BE2C (cell line): ENCODE measurements around the gene CALY.

Source experiments
- DNase-seq: peaks from one replicate; pipeline ENCODE4 v3.0.0-alpha.2; 2020
- H3K27me3 ChIP-seq: fragments of 250-450 bp; sonication (Bioruptor Pico); 2 replicates; pipeline ENCODE4 v1.5.1; 2020; ENCODE audit warnings: mild to moderate bottlenecking
- H3K36me3 ChIP-seq: fragments of 250-450 bp; sonication (Bioruptor Pico); 2 replicates; pipeline ENCODE4 v1.5.1; 2020; ENCODE audit warnings: mild to moderate bottlenecking
- H3K4me1 ChIP-seq: fragments of 250-450 bp; sonication (Bioruptor Pico); 2 replicates; pipeline ENCODE4 v1.5.1; 2020
- H3K4me3 ChIP-seq: 2 replicates; pipeline ENCODE4 v1.5.1; 2011; ENCODE audit warnings: low read depth, low read length
- H3K9me3 ChIP-seq: fragments of 250-450 bp; sonication (Bioruptor Pico); 2 replicates; pipeline ENCODE4 v1.5.1; 2020
- CTCF ChIP-seq: IDR thresholded peaks from 2 replicates; pipeline ENCODE4 v1.5.1; 2012; ENCODE audit warnings: mild to moderate bottlenecking, low read depth, low read length

CALY gene

GRCh38 chr10:133316266-133316665 lies 20.4 kb downstream of the CALY start:
- Histone ChIP-seq H3K36me3 (no peaks in the 10 kb centered on the region), H3K4me1 (peaks cover 8% of the 10 kb centered on the region; the same call in 1 of the 2 replicates), H3K27me3 (no peaks in the 10 kb centered on the region), H3K9me3 (peaks cover 4% of the 10 kb centered on the region; the same call in 1 of the 2 replicates), H3K4me3 (no peak overlapping the region)
- no peak for DNase-seq
- no peak for TF ChIP-seq CTCF

GRCh38 chr10:133315847-133316246 lies 20.8 kb downstream of the CALY start:
- DNase-seq = no peak
- Histone ChIP-seq H3K9me3 (peaks cover 1% of the 10 kb centered on the region; the same call in 1 of the 2 replicates), H3K4me3 (no peak overlapping the region), H3K27me3 (no peaks in the 10 kb centered on the region), H3K4me1 (peaks cover 8% of the 10 kb centered on the region; the same call in 1 of the 2 replicates), H3K36me3 (0 out of 2 replicates have a peak, but pooled peaks cover under 1% of the 10 kb centered on the region)
- TF ChIP-seq CTCF = no peak

GRCh38 chr10:133314911-133315310 lies 21.8 kb downstream of the CALY start:
- Histone ChIP-seq H3K36me3 (peaks cover 10% of the 10 kb centered on the region), H3K27me3 (no peaks in the 10 kb centered on the region), H3K4me3 (no peak overlapping the region), H3K4me1 (peaks cover 8% of the 10 kb centered on the region; the same call in 1 of the 2 replicates), H3K9me3 (no peaks in the 10 kb centered on the region)
- DNase-seq = no peak
- no peak for TF ChIP-seq CTCF

GRCh38 chr10:133313192-133313591 lies 23.5 kb downstream of the CALY start:
- no peak for DNase-seq
- no peak overlapping the region for H3K4me3 ChIP-seq
- no peaks in the 10 kb centered on the region for H3K9me3 ChIP-seq
- peaks cover 18% of the 10 kb centered on the region for H3K36me3 ChIP-seq
- TF ChIP-seq CTCF = no peak
- H3K4me1 ChIP-seq = peaks cover 11% of the 10 kb centered on the region
- H3K27me3 ChIP-seq = no peaks in the 10 kb centered on the region

GRCh38 chr10:133312769-133313145 lies 23.9 kb downstream of the CALY start:
- no peak for DNase-seq
- no peak for TF ChIP-seq CTCF
- peaks cover 11% of the 10 kb centered on the region for H3K4me1 ChIP-seq
- peaks cover 18% of the 10 kb centered on the region for H3K36me3 ChIP-seq
- no peaks in the 10 kb centered on the region for H3K27me3 ChIP-seq
- no peaks in the 10 kb centered on the region for H3K9me3 ChIP-seq
- no peak overlapping the region for H3K4me3 ChIP-seq

- Histone ChIP-seq H3K27me3 (no peaks in the 10 kb centered on the region; the same call in 1 of the 2 replicates), H3K4me1 (peaks cover 11% of the 10 kb centered on the region), H3K4me3 (no peak overlapping the region), H3K36me3 (peaks cover 18% of the 10 kb centered on the region), H3K9me3 (no peaks in the 10 kb centered on the region)
- no peak for DNase-seq
- no peak for TF ChIP-seq CTCF
These were observed 24.5 kb downstream of the CALY start for GRCh38 chr10:133312016-133312768.
